MM.1S (cell line): ENCODE data around the gene TANC1.

ENCODE experiments used
- DNase-seq: peaks from one replicate; pipeline ENCODE4 v3.0.0-alpha.2; 2015
- H2AFZ ChIP-seq: fragments of 300-600 bp; sonication (generic); 2 replicates; pipeline ENCODE4 v1.6.0; 2016; ENCODE audit warnings: antibody characterized with exemption, low read length
- H3F3A ChIP-seq: fragments of 300-600 bp; sonication (generic); 2 replicates; pipeline ENCODE4 v1.6.1; 2016; ENCODE audit warnings: mild to moderate bottlenecking, antibody characterized with exemption, low read length, moderate library complexity, mixed read lengths; ENCODE audit not compliant: insufficient read depth
- H3K27ac ChIP-seq: fragments of 300-600 bp; sonication (generic); 2 replicates; pipeline ENCODE4 v1.5.1; 2016; ENCODE audit warnings: mild to moderate bottlenecking, low read length
- H3K27me3 ChIP-seq: fragments of 300-600 bp; sonication (generic); replicated peaks from 2 replicates; pipeline ENCODE4 v1.6.0; 2016; ENCODE audit warnings: low read length; ENCODE audit not compliant: insufficient read depth
- H3K36me3 ChIP-seq: fragments of 300-600 bp; sonication (generic); replicated peaks from 2 replicates; pipeline ENCODE4 v1.6.1; 2016; ENCODE audit warnings: mild to moderate bottlenecking, low read length, mixed read lengths; ENCODE audit not compliant: insufficient read depth
- H3K4me1 ChIP-seq: fragments of 300-600 bp; sonication (generic); 2 replicates; pipeline ENCODE4 v1.6.1; 2016; ENCODE audit warnings: low read length, mixed read lengths
- H3K4me2 ChIP-seq: fragments of 300-600 bp; sonication (generic); 2 replicates; pipeline ENCODE4 v1.6.0; 2016; ENCODE audit warnings: low read depth, low read length
- H3K4me3 ChIP-seq: fragments of 300-600 bp; sonication (generic); 2 replicates; pipeline ENCODE4 v1.5.1; 2016; ENCODE audit warnings: low read length, mixed read lengths
- H3K79me2 ChIP-seq: fragments of 300-600 bp; sonication (generic); 2 replicates; pipeline ENCODE4 v1.6.1; 2016; ENCODE audit warnings: mixed run types, low read length, mixed read lengths
- H3K9ac ChIP-seq: fragments of 300-600 bp; sonication (generic); 2 replicates; pipeline ENCODE4 v1.6.1; 2016; ENCODE audit warnings: low read length, mixed read lengths
- H3K9me2 ChIP-seq: fragments of 300-600 bp; sonication (generic); replicated peaks from 2 replicates; pipeline ENCODE4 v1.6.1; 2016; ENCODE audit warnings: mild to moderate bottlenecking, low read length, mixed read lengths; ENCODE audit not compliant: insufficient read depth
- H3K9me3 ChIP-seq: fragments of 300-600 bp; sonication (generic); replicated peaks from 2 replicates; pipeline ENCODE4 v1.6.1; 2016; ENCODE audit warnings: mild to moderate bottlenecking, low read length, mixed read lengths; ENCODE audit not compliant: insufficient read depth
- H4K20me1 ChIP-seq: fragments of 300-600 bp; sonication (generic); 2 replicates; pipeline ENCODE4 v1.6.1; 2016; ENCODE audit warnings: mild to moderate bottlenecking, low read length, moderate library complexity, mixed read lengths; ENCODE audit not compliant: insufficient read depth
- CTCF ChIP-seq: fragments of 300-600 bp; sonication (generic); IDR thresholded peaks from 2 replicates; pipeline ENCODE4 v1.5.1; 2016; ENCODE audit warnings: antibody characterized with exemption, low read length, mixed read lengths
- EZH2 ChIP-seq: fragments of 300-600 bp; sonication (generic); optimal IDR thresholded peaks from 2 replicates; pipeline ENCODE3; 2017; ENCODE audit warnings: low read depth, mild to moderate bottlenecking, antibody characterized with exemption, low read length, mixed read lengths
- EZH2phosphoT487 ChIP-seq: fragments of 300-600 bp; sonication (generic); IDR thresholded peaks from 2 replicates; pipeline ENCODE4 v1.6.1; 2018; ENCODE audit warnings: antibody characterized with exemption, low read length

Gene TANC1

GRCh38 chr2:159098921-159099411 lies 130.5 kb downstream of the TANC1 start:
- H3K4me1 ChIP-seq = no peaks in the 10 kb centered on the region
- no peak overlapping the region for H3K4me2 ChIP-seq

GRCh38 chr2:159101755-159102489 lies 133.5 kb downstream of the TANC1 start:
- no peaks in the 10 kb centered on the region for H3K9me3 ChIP-seq
- no peak overlapping the region for H3K4me3 ChIP-seq
- no peak overlapping the region for H3K9ac ChIP-seq
- no peaks in the 10 kb centered on the region for H3K9me2 ChIP-seq
- no peaks in the 10 kb centered on the region for H4K20me1 ChIP-seq
- H3K27me3 ChIP-seq = no peaks in the 10 kb centered on the region
- no peak overlapping the region for H3K27ac ChIP-seq
- no peak overlapping the region for H2AFZ ChIP-seq
- no peak for DNase-seq
- no peak overlapping the region for H3K4me2 ChIP-seq
- H3F3A ChIP-seq = no peaks in the 10 kb centered on the region
- H3K4me1 ChIP-seq = no peaks in the 10 kb centered on the region
- no peak for TF ChIP-seq CTCF
- TF ChIP-seq EZH2 = no peak
- TF ChIP-seq EZH2phosphoT487 = no peak
- no peaks in the 10 kb centered on the region for H3K79me2 ChIP-seq
- H3K36me3 ChIP-seq = no peaks in the 10 kb centered on the region

More at GRCh38 chr2:159098921-159099411, 130.5 kb downstream of the TANC1 start:
- Histone ChIP-seq H3K4me3 (no peak overlapping the region), H3K27me3 (no peaks in the 10 kb centered on the region), H3K79me2 (no peaks in the 10 kb centered on the region), H3K27ac (no peak overlapping the region), H3F3A (no peaks in the 10 kb centered on the region), H3K9me3 (no peaks in the 10 kb centered on the region), H3K36me3 (no peaks in the 10 kb centered on the region), H2AFZ (no peak overlapping the region), H4K20me1 (no peaks in the 10 kb centered on the region), H3K9ac (no peak overlapping the region), H3K9me2 (no peaks in the 10 kb centered on the region)
- no peak for TF ChIP-seq CTCF
- TF ChIP-seq EZH2phosphoT487 = no peak
- no peak for TF ChIP-seq EZH2
- no peak for DNase-seq

- no peak for TF ChIP-seq CTCF
- TF ChIP-seq EZH2phosphoT487 = no peak
- TF ChIP-seq EZH2 = no peak
- H3K9ac ChIP-seq = no peak overlapping the region
- no peaks in the 10 kb centered on the region for H3K9me3 ChIP-seq
- no peaks in the 10 kb centered on the region for H3K79me2 ChIP-seq
- H3K36me3 ChIP-seq = no peaks in the 10 kb centered on the region
- H3K27ac ChIP-seq = no peak overlapping the region
- H3K4me2 ChIP-seq = no peak overlapping the region
- no peaks in the 10 kb centered on the region for H3F3A ChIP-seq
- H2AFZ ChIP-seq = no peak overlapping the region
- no peak for DNase-seq
- H3K9me2 ChIP-seq = no peaks in the 10 kb centered on the region
- H4K20me1 ChIP-seq = no peaks in the 10 kb centered on the region
- H3K27me3 ChIP-seq = no peaks in the 10 kb centered on the region
- no peak overlapping the region for H3K4me3 ChIP-seq
- no peaks in the 10 kb centered on the region for H3K4me1 ChIP-seq
Observed at GRCh38 chr2:159103411-159103810, 135.0 kb downstream of the TANC1 start.
